ENCODE data around the gene PRR9. TPM values are rescaled to one million over a fixed set of nuclear protein-coding genes. Genes with fewer than 3 reads are reported as not detected.

PRR9 gene, protein sequence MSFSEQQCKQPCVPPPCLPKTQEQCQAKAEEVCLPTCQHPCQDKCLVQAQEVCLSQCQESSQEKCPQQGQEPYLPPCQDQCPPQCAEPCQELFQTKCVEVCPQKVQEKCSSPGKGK
- not detected for total RNA-seq
- total RNA-seq (2013): not detected

DNA sequence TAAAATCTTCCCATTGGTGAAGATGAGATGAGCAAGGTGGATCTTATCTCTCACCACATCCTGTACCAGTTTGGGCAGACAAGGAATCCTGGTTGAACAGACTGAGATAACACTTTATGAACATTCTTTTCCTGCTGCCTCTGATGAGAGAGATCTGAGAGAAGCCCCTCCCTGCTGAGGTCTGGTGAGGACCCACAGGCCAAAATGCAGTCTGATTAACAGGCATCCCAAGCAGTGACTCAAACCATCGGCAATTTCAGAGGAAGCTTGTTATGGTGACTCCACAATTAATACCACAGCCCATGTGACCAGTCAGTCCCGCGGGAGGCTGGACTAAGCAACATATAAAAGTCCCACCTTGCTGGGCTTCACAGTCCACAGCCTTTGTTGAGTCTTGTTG lies at the start of gene PRR9:
Gene PRR9 (plus strand): TSS at position 373 of the 400 bp plus-strand sequence. CDS start 561 bp downstream, outside the sequence.
- Mint-ChIP-seq H3K36me3 (no peaks in the 10 kb centered on the region), H3K4me3 (no peak within 1 kb of the TSS), H3K4me1 (no peaks in the 10 kb centered on the region), H3K27me3 (ENCODE audit: low read depth in 2 of 2) (peaks cover 7 to 47% of the 10 kb centered on the region in 2 donors), H3K9me3 (no peaks in the 10 kb centered on the region), H3K27ac (no peak within 1 kb of the TSS)
- H3K36me3 ChIP-seq (ENCODE audit: control insufficient read depth, insufficient read depth, low read length): no peaks in the 10 kb centered on the region
- no peaks in the 10 kb centered on the region for H3K4me1 ChIP-seq (ENCODE audit: control insufficient read depth, insufficient read depth, low read length)
- no peaks in the 10 kb centered on the region for H3K27me3 ChIP-seq (ENCODE audit: control insufficient read depth, insufficient read depth, low read length)
- intact Hi-C loops (cut with micrococcal nuclease): no loop called here
- H3K9me3 ChIP-seq (ENCODE audit: control insufficient read depth, insufficient read depth, low read length): no peaks in the 10 kb centered on the region
- DNase-seq (no peak), ATAC-seq (no peak)
- no peak within 1 kb of the TSS for H3K4me3 ChIP-seq (ENCODE audit: low read length)
- H3K27ac ChIP-seq (ENCODE audit: low read length): no peak within 1 kb of the TSS
- WGBS (ENCODE audit: insufficient coverage): 54% methylated on average over 3 of the region's 3 CpGs
- TF ChIP-seq, protein P1, sequence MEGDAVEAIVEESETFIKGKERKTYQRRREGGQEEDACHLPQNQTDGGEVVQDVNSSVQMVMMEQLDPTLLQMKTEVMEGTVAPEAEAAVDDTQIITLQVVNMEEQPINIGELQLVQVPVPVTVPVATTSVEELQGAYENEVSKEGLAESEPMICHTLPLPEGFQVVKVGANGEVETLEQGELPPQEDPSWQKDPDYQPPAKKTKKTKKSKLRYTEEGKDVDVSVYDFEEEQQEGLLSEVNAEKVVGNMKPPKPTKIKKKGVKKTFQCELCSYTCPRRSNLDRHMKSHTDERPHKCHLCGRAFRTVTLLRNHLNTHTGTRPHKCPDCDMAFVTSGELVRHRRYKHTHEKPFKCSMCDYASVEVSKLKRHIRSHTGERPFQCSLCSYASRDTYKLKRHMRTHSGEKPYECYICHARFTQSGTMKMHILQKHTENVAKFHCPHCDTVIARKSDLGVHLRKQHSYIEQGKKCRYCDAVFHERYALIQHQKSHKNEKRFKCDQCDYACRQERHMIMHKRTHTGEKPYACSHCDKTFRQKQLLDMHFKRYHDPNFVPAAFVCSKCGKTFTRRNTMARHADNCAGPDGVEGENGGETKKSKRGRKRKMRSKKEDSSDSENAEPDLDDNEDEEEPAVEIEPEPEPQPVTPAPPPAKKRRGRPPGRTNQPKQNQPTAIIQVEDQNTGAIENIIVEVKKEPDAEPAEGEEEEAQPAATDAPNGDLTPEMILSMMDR (IDR thresholded peaks at IDR 0.05): no peak

DNA sequence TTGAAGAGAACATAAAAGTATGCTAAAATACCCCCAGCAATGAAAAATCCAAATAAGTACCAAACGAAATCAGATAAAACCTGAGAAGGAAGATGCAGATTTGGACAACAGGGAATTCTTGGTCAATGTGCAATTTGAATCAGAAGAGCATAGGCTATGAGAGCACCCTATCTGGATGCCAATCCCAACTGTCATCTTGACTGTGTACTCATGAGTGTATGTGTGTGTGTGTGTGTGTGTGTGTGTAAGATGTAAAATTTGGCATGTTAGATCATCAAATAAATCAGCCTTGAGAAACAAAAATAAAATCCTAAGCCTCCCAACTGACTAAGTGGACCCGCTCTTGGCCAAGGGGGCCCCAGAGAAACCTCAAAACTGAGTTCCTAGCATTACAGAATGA lies 48.7 kb upstream of the PRR9 start:
- Histone ChIP-seq H3K27ac (ENCODE audit: low read length) (no peak overlapping the region), H3K4me1 (ENCODE audit: control insufficient read depth, insufficient read depth, low read length) (no peaks in the 10 kb centered on the region), H3K36me3 (ENCODE audit: control insufficient read depth, insufficient read depth, low read length) (no peaks in the 10 kb centered on the region), H3K9me3 (ENCODE audit: control insufficient read depth, insufficient read depth, low read length) (no peaks in the 10 kb centered on the region), H3K4me3 (ENCODE audit: low read length) (no peak overlapping the region), H3K27me3 (ENCODE audit: control insufficient read depth, insufficient read depth, low read length) (no peaks in the 10 kb centered on the region)
- intact Hi-C loops (cut with micrococcal nuclease): no loop called here
- TF ChIP-seq, protein P1 (IDR thresholded peaks at IDR 0.05): no peak
- no peaks in the 10 kb centered on the region for H3K4me1 Mint-ChIP-seq
- no peak overlapping the region for H3K4me3 Mint-ChIP-seq
- DNase-seq (no peak), ATAC-seq (no peak)
- H3K27ac Mint-ChIP-seq: no peak overlapping the region
- 93% methylated on average over 2 of the region's 2 CpGs for WGBS (ENCODE audit: insufficient coverage)
- peaks cover 16 to 51% of the 10 kb centered on the region in 2 donors for H3K27me3 Mint-ChIP-seq (ENCODE audit: low read depth in 2 of 2)
- H3K36me3 Mint-ChIP-seq: no peaks in the 10 kb centered on the region
- H3K9me3 Mint-ChIP-seq: no peaks in the 10 kb centered on the region

DNA sequence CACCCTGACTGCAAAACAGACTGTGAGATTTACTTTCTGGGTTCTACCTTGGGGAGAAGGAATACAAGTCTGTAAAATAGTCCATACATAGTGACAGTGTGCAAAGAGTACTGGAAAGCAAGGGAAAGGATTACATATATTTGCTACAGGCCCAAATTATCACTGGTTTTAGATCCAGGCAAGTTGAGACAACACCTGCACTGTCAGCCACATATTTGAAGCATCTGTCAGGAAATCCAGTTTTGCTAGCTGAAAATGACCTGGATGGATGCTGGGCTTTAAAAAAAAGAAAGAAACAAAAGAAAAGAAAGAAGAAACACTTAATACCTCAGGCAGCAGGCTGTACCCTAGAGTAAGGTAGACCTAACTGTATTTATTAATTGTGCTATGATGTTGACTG lies 42.8 kb upstream of the PRR9 start:
- intact Hi-C loops (cut with micrococcal nuclease): no loop called here
- DNase-seq (no peak), ATAC-seq (no peak)
- Histone ChIP-seq H3K27ac (ENCODE audit: low read length) (no peak overlapping the region), H3K4me3 (ENCODE audit: low read length) (no peak overlapping the region), H3K9me3 (ENCODE audit: control insufficient read depth, insufficient read depth, low read length) (no peaks in the 10 kb centered on the region), H3K27me3 (ENCODE audit: control insufficient read depth, insufficient read depth, low read length) (no peaks in the 10 kb centered on the region), H3K4me1 (ENCODE audit: control insufficient read depth, insufficient read depth, low read length) (no peaks in the 10 kb centered on the region), H3K36me3 (ENCODE audit: control insufficient read depth, insufficient read depth, low read length) (no peaks in the 10 kb centered on the region)
- H3K9me3 Mint-ChIP-seq: no peaks in the 10 kb centered on the region
- TF ChIP-seq, protein P1 (IDR thresholded peaks at IDR 0.05): no peak
- no peak overlapping the region for H3K4me3 Mint-ChIP-seq
- no peaks in the 10 kb centered on the region for H3K4me1 Mint-ChIP-seq
- peaks cover 8 to 31% of the 10 kb centered on the region in 2 donors for H3K27me3 Mint-ChIP-seq (ENCODE audit: low read depth in 2 of 2)
- no peak overlapping the region for H3K27ac Mint-ChIP-seq
- no peaks in the 10 kb centered on the region for H3K36me3 Mint-ChIP-seq

DNA sequence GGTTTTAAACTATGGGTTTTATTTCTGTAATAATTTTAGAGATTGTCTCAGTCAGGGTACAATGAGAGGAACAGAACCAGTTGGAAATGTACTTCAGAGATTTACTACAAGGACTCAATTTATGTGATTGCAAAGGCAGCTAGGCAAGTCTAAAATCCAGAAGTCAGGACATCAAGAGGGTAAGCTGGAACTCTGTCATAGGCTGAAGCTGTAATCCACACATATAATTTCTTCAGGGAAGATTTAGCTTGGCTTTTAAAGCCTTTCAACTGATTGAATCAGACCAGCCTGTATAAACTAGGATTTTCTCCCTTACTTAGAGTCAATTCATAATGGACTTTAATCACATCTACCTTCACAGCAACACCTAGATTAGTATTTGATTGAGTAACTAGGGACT lies 38.5 kb upstream of the PRR9 start:
- Mint-ChIP-seq H3K4me1 (no peaks in the 10 kb centered on the region), H3K9me3 (no peaks in the 10 kb centered on the region), H3K36me3 (no peaks in the 10 kb centered on the region), H3K27me3 (ENCODE audit: low read depth in 2 of 2) (peaks cover 3 to 26% of the 10 kb centered on the region in 2 donors), H3K27ac (no peak overlapping the region), H3K4me3 (no peak overlapping the region)
- intact Hi-C loops (cut with micrococcal nuclease): no loop called here
- Histone ChIP-seq H3K9me3 (ENCODE audit: control insufficient read depth, insufficient read depth, low read length) (no peaks in the 10 kb centered on the region), H3K4me1 (ENCODE audit: control insufficient read depth, insufficient read depth, low read length) (no peaks in the 10 kb centered on the region), H3K27me3 (ENCODE audit: control insufficient read depth, insufficient read depth, low read length) (no peaks in the 10 kb centered on the region), H3K36me3 (ENCODE audit: control insufficient read depth, insufficient read depth, low read length) (no peaks in the 10 kb centered on the region), H3K4me3 (ENCODE audit: low read length) (no peak overlapping the region), H3K27ac (ENCODE audit: low read length) (no peak overlapping the region)
- ATAC-seq: no peak
- TF ChIP-seq, protein P1 (IDR thresholded peaks at IDR 0.05): no peak
- DNase-seq: no peak
